Common myeloid progenitor, CD34-positive (primary cell): ENCODE results near the gene MED27.

Experiments used
- CTCF ChIA-PET: fragments of 350-600 bp; sonication (Branson Sonifier 250); formaldehyde crosslinking; loops from one replicate; lab custom pipeline; 2021; ENCODE audit warnings: antibody characterized with exemption; lab: Charles Lee
- POLR2A ChIA-PET: fragments of 350-600 bp; sonication (Branson Sonifier 250); formaldehyde crosslinking; loops from one replicate; lab custom pipeline; 2021; ENCODE audit warnings: antibody characterized with exemption; lab: Charles Lee
- DNase-seq, 3 donors: peaks; one replicate each; pipeline versions ENCODE4 v3.0.0 to v3.0.0-alpha.2; 2013
- H3K27ac ChIP-seq, 2 experiments: 1 replicate in 1 of 2; 2 replicates in 1 of 2; pipeline ENCODE4 v1.7.0; 2013; ENCODE audit warnings: inconsistent platforms in 2 of 2, low read length in 2 of 2, mild to moderate bottlenecking in 2 of 2, low read depth in 1 of 2, moderate library complexity in 1 of 2; ENCODE audit not compliant: severe bottlenecking in 2 of 2, insufficient read depth in 1 of 2, poor library complexity in 1 of 2
- H3K27me3 ChIP-seq, 5 experiments: replicated peaks in 2 of 5; 1 replicate in 3 of 5; 2 replicates in 2 of 5; pipeline versions ENCODE4 v1.6.1 to v1.7.0; 2013; ENCODE audit warnings: low read length in 4 of 5, mild to moderate bottlenecking in 2 of 5, moderate library complexity in 2 of 5, inconsistent platforms in 1 of 5; ENCODE audit not compliant: insufficient read depth in 5 of 5, control insufficient read depth in 4 of 5
- H3K36me3 ChIP-seq, 4 experiments: 1 replicate in 2 of 4; 2 replicates in 2 of 4; pipeline versions ENCODE4 v1.6.1 to v1.7.0; 2013; ENCODE audit warnings: low read length in 3 of 4, control low read depth in 1 of 4, mild to moderate bottlenecking in 1 of 4; ENCODE audit not compliant: control insufficient read depth in 4 of 4, insufficient read depth in 4 of 4
- H3K4me1 ChIP-seq, 4 experiments: 1 replicate in 3 of 4; 2 replicates in 1 of 4; pipeline versions ENCODE4 v1.6.1 to v1.7.1; 2013; ENCODE audit warnings: low read length in 3 of 4, mild to moderate bottlenecking in 3 of 4, control low read depth in 1 of 4, inconsistent platforms in 1 of 4, moderate library complexity in 1 of 4; ENCODE audit not compliant: control insufficient read depth in 4 of 4, insufficient read depth in 4 of 4; ENCODE audit errors: control extremely low read depth in 1 of 4
- H3K4me3 ChIP-seq, 7 experiments: 1 replicate in 4 of 7; 2 replicates in 3 of 7; pipeline versions ENCODE4 v1.5.1 to v1.7.0; 2013; ENCODE audit warnings: mild to moderate bottlenecking in 7 of 7, low read length in 6 of 7, moderate library complexity in 6 of 7, inconsistent platforms in 2 of 7, low read depth in 2 of 7, control low read depth in 1 of 7; ENCODE audit not compliant: insufficient read depth in 4 of 7, control insufficient read depth in 1 of 7; ENCODE audit errors: extremely low read depth in 1 of 7
- H3K9me3 ChIP-seq, 5 experiments: 1 replicate in 4 of 5; 2 replicates in 1 of 5; pipeline versions ENCODE4 v1.6.1 to v1.7.1; 2013; ENCODE audit warnings: low read length in 4 of 5, mild to moderate bottlenecking in 2 of 5, inconsistent platforms in 1 of 5, low read depth in 1 of 5, moderate library complexity in 1 of 5; ENCODE audit not compliant: control insufficient read depth in 4 of 5, insufficient read depth in 2 of 5; ENCODE audit errors: control extremely low read depth in 1 of 5
- WGBS: methylation state at CpG from one replicate; pipeline ENCODE4 v1.1.5; 2013; ENCODE audit not compliant: insufficient coverage; 5-methylcytosine and 5-hydroxymethylcytosine counted together

The MED27 gene

GRCh38 chr9:131854334-131854733 is 225.3 kb downstream of the MED27 start:
- no peaks in the 10 kb centered on the region for H3K36me3 ChIP-seq
- CTCF ChIA-PET: no interaction called here
- POLR2A ChIA-PET: no interaction called here
- no peaks in the 10 kb centered on the region for H3K9me3 ChIP-seq
- no peak overlapping the region for H3K4me3 ChIP-seq
- no peak overlapping the region for H3K27ac ChIP-seq
- H3K27me3 ChIP-seq: no peaks in the 10 kb centered on the region
- peaks cover 0 to 3% (median 1%) of the 10 kb centered on the region in 4 experiments for H3K4me1 ChIP-seq
- WGBS: 56% methylated on average over 7 of the region's 8 CpGs
- peak in 1 of 3 donors; percentile 13 for DNase-seq

GRCh38 chr9:131853434-131853833 is 226.2 kb downstream of the MED27 start:
- WGBS: 95% methylated on average over 7 of the region's 7 CpGs

GRCh38 chr9:131851414-131851813 is 228.3 kb downstream of the MED27 start:
- CTCF ChIA-PET: interaction anchor here (1.2 kb wide), 1 partner anchor 74 kb away, joined by 3 read pairs; no protein-coding TSS in a partner anchor
- H3K9me3 ChIP-seq: no peaks in the 10 kb centered on the region
- POLR2A ChIA-PET: no interaction called here

More at GRCh38 chr9:131853434-131853833, 226.2 kb downstream of the MED27 start:
- no peak for DNase-seq
- H3K27ac ChIP-seq: no peak overlapping the region
- H3K36me3 ChIP-seq: no peaks in the 10 kb centered on the region
- H3K9me3 ChIP-seq: no peaks in the 10 kb centered on the region
- H3K4me3 ChIP-seq: no peak overlapping the region
- H3K4me1 ChIP-seq: peaks cover 0 to 3% (median 1%) of the 10 kb centered on the region in 4 experiments
- ChIA-PET POLR2A (no interaction called here), CTCF (no interaction called here)
- no peaks in the 10 kb centered on the region for H3K27me3 ChIP-seq

GRCh38 chr9:131849391-131849790 is 230.3 kb downstream of the MED27 start:
- WGBS: 96% methylated on average over 18 of the region's 18 CpGs
- peaks cover 0 to 2% (median 0%) of the 10 kb centered on the region in 5 experiments for H3K27me3 ChIP-seq
- no peak for DNase-seq
- ChIA-PET POLR2A (no interaction called here), CTCF (no interaction called here)
- H3K4me3 ChIP-seq: no peak overlapping the region
- no peak overlapping the region for H3K27ac ChIP-seq
- peaks cover 0 to 3% (median 1%) of the 10 kb centered on the region in 4 experiments for H3K4me1 ChIP-seq
- no peaks in the 10 kb centered on the region for H3K36me3 ChIP-seq
- H3K9me3 ChIP-seq: no peaks in the 10 kb centered on the region

More at GRCh38 chr9:131851414-131851813, 228.3 kb downstream of the MED27 start:
- Histone ChIP-seq H3K4me3 (no peak overlapping the region), H3K4me1 (peaks cover 0 to 3% (median 1%) of the 10 kb centered on the region in 4 experiments), H3K27ac (no peak overlapping the region), H3K36me3 (no peaks in the 10 kb centered on the region), H3K27me3 (peaks cover 0 to 2% (median 0%) of the 10 kb centered on the region in 5 experiments)
- DNase-seq: no peak
- 31% methylated on average over 7 of the region's 7 CpGs for WGBS

- 89% methylated on average over 35 of the region's 35 CpGs for WGBS
- H3K4me3 ChIP-seq: no peak overlapping the region
- H3K4me1 ChIP-seq: peaks cover 0 to 3% (median 0%) of the 10 kb centered on the region in 4 experiments
- no peaks in the 10 kb centered on the region for H3K36me3 ChIP-seq
- DNase-seq: no peak
- POLR2A ChIA-PET: no interaction called here
- H3K9me3 ChIP-seq: no peaks in the 10 kb centered on the region
- peaks cover 0 to 2% (median 0%) of the 10 kb centered on the region in 5 experiments for H3K27me3 ChIP-seq
- CTCF ChIA-PET: no interaction called here
- no peak overlapping the region for H3K27ac ChIP-seq
Observed at GRCh38 chr9:131848570-131849160, 231.0 kb downstream of the MED27 start.

- H3K36me3 ChIP-seq: no peaks in the 10 kb centered on the region
- H3K4me1 ChIP-seq: peaks cover 0 to 3% (median 0%) of the 10 kb centered on the region in 4 experiments
- DNase-seq: no peak
- no peak overlapping the region for H3K4me3 ChIP-seq
- no peaks in the 10 kb centered on the region for H3K9me3 ChIP-seq
- H3K27ac ChIP-seq: no peak overlapping the region
- peaks cover 0 to 2% (median 0%) of the 10 kb centered on the region in 5 experiments for H3K27me3 ChIP-seq
- POLR2A ChIA-PET: no interaction called here
- CTCF ChIA-PET: no interaction called here
- WGBS: 92% methylated on average over 8 of the region's 18 CpGs
Observed at GRCh38 chr9:131847665-131848354, 231.9 kb downstream of the MED27 start.
